ENCODE measurements around the gene CELA3B. TPM values are rescaled to one million over a fixed set of nuclear protein-coding genes. Genes with fewer than 3 reads are reported as not detected.
"Not testable (repeated sequence)": the region's sequence is repeated elsewhere in the genome, so short reads cannot be mapped to it uniquely, and the experiment has no call there.

CELA3B gene
- total RNA-seq, 1 donor from 2014 or later = not detected

GRCh38 chr1:21974699-21975098 is 2.1 kb upstream of the CELA3B start:
- intact Hi-C loops (cut with micrococcal nuclease) = not testable (repeated sequence)

DNA sequence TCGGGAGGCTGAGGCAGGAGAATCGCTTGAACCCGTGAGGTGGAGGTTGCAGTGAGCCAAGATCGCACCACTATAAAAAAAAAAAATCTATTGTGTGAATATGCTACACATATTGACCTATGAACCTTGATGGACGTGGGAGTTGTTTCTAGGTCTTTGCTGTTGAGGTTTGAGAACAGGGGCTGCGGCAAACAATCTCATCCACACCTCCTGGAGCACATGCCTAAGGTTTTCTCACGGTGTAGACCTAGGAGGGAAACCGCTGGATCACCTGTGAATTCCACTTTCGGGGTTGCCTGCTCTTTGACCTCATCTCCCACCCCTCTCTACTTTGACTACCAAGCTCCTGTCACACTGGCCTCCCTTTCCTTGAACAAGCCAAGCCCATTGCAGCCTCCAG is 1.5 kb upstream of the CELA3B start:
- intact Hi-C loops (cut with micrococcal nuclease) = not testable (repeated sequence)

- intact Hi-C loops (cut with micrococcal nuclease) = not testable (repeated sequence)
Measured at GRCh38 chr1:21978209-21978608, 1.4 kb downstream of the CELA3B start.

GRCh38 chr1:21980515-21981220 is 3.8 kb downstream of the CELA3B start:
- intact Hi-C loops (cut with micrococcal nuclease) = not testable (repeated sequence)

DNA sequence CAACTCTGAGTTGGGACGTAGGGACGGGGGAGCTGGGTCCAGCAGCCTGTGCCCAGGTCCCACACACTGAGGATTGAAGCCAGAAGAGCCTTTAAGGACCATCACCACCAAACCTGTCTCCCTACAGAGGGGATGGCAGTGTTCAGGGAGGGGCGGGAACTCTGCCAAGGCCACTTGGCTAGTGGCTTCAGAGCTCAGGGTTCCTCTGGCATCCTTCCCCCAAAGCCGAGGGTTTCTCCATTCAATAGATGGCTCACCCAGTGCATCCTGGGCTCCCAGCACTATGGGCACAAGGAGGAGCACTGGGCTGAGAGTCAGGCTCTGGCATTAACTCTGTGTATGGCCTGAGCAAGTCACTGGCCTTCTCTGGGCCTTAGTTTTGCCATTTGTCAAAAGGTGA is 4.4 kb downstream of the CELA3B start:
- intact Hi-C loops (cut with micrococcal nuclease) = not testable (repeated sequence)

DNA sequence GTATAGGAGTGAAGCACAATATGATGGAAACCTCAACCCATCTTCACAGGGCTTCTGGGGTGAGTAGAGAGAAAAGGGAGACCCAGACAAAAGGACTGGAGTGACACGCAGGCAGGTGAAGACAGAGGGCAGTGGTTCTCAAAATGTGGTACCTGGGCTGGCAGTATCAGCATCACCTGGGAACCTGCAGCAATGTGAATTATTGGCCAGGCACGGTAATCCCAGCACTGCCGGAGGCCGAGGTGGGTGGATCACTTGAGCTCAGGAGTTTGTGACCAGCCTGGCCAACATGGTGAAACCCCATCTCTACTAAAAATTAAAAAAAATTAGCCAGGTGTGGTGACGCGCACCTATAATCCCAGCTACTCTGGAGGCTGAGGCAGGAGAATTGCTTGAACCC is 5.3 kb downstream of the CELA3B start:
- intact Hi-C loops (cut with micrococcal nuclease) = not testable (repeated sequence)

DNA sequence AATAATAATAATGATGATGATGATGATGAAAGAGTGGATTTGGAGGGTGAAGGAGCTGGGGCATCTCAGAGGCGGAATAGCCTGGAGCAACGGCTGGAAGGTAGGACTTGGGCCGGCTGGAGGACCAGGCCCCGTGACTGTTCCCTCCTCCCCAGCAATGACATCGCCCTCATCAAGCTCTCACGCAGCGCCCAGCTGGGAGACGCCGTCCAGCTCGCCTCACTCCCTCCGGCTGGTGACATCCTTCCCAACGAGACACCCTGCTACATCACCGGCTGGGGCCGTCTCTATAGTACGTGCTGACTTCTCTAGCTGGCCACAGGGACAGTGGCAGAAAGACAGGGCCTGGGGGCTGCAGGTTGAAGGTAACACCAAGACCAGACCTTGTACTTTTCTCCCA is 6.7 kb downstream of the CELA3B start:
- intact Hi-C loops (cut with micrococcal nuclease) = not testable (repeated sequence)

- intact Hi-C loops (cut with micrococcal nuclease) = loop anchor here (2.0 kb wide), 1 partner anchor 23 kb away; no protein-coding TSS in a partner anchor
Measured at GRCh38 chr1:21985893-21986292, 9.1 kb downstream of the CELA3B start.

DNA sequence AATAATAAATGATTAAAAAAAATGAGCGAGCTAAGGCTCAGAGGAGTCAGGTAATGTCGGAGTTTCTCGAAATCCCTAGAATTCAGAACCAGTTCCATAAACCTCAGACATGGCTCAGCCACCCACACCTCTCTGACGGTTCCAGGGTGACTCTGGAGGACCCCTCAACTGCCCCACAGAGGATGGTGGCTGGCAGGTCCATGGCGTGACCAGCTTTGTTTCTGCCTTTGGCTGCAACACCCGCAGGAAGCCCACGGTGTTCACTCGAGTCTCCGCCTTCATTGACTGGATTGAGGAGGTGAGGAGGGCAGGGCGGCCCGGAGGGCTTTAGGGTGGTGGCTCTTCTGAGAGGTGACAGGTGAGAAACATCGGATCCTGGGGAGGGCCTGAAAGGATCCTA is 9.6 kb downstream of the CELA3B start:
- intact Hi-C loops (cut with micrococcal nuclease) = loop anchor here (2.0 kb wide), 1 partner anchor 22 kb away; no protein-coding TSS in a partner anchor

DNA sequence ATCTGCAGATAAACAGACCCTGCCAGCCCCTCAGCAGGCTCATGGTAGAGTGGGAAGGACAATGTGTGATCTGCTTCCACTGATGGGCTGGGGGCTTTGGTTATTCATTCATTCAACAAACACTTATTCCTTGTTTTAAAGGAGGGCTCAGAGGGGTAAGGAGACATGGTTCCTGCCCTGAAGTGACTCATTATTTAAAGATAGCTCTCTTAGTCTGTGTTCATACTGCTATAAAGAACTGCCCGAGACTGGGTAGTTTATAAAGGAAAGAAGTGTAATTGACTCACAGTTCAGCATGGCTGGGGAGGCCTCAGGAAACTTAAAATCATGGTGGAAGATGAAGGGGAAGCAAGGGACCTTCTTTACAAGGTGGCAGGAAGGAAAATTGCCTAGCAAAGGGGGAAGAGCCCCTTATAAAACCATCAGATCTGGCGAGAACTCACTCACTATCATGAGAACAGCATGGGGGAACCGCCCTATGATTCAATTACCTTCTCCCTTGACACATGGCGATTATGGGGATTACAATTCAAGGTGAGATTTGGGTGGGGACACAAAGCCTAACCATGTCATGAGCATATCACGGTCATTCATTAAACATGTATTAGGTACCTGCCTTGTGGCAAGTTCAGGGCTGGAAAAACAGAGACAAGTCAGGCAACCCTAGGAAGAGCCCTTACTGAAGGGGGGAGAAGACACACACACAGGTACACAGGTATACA is 13.0 kb downstream of the CELA3B start:
- intact Hi-C loops (cut with micrococcal nuclease) = not testable (repeated sequence)

- intact Hi-C loops (cut with micrococcal nuclease) = not testable (repeated sequence)
Measured at GRCh38 chr1:21992186-21992585, 15.4 kb downstream of the CELA3B start.

- intact Hi-C loops (cut with micrococcal nuclease) = not testable (repeated sequence)
Measured at GRCh38 chr1:21994716-21995115, 17.9 kb downstream of the CELA3B start.

DNA sequence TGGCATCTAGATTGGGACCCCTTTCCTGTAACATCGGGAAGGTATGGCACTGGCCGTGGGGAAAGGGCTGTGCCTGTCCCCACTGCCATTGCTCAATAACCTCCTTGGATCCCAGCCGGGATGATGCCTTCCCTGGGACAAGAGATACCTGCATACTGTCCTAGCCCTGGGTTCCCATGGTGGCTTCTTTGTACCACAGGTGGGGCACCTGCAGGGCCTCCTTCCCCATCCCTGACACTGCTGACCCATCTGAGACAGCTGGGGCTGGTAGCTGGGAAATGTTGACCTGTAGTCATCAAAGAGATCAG is 19.8 kb downstream of the CELA3B start:
- intact Hi-C loops (cut with micrococcal nuclease) = not testable (repeated sequence)

- intact Hi-C loops (cut with micrococcal nuclease) = not testable (repeated sequence)
Measured at GRCh38 chr1:21997891-21998623, 21.2 kb downstream of the CELA3B start.

GRCh38 chr1:21998624-21999294 is 21.9 kb downstream of the CELA3B start:
- intact Hi-C loops (cut with micrococcal nuclease) = not testable (repeated sequence)

DNA sequence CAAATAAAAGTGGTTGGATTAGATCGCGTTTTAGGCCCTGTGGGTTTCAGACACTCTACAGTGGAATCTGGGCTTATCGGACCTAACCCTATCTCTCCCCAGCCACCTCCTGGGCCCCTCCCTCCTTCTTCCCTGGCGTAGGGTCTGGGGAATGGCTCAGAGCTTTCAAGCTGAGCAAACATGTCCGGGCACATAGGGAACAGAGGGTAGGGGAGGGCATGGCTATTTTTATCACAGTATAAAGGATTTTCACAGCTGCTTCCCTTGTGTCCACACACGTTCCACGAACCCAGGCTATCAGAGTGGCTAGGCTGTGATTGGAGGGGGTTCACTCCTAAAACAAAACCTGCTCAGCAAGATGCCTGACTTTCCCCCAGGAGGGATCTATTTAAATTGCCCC is 22.8 kb downstream of the CELA3B start:
- intact Hi-C loops (cut with micrococcal nuclease) = not testable (repeated sequence)

- intact Hi-C loops (cut with micrococcal nuclease) = no loop called here
Measured at GRCh38 chr1:22001409-22001808, 24.6 kb downstream of the CELA3B start, which contains the start of gene CELA3A. TSS of gene CELA3A (plus strand) at chr1:22001657. CDS start at chr1:22001675, 18 bp downstream.

DNA sequence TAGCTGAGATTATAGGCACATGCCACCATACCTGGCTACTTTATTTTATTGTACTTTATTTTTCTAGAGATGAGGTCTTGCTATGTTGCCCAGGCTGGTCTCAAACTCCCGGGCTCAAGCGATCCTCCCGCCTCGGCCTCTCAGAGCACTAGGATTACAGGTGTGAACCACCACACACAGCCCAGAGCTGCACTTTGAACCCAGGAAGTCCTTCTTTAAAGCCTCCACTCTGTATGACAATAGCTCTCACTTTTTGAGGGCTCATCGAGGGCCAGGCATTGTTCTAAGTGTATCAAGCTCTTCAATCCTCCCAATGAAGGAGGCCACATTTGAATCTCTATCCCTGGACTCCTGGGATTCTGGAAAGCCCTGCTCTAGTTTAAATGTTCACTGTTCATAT is 25.6 kb downstream of the CELA3B start:
- intact Hi-C loops (cut with micrococcal nuclease) = not testable (repeated sequence)

DNA sequence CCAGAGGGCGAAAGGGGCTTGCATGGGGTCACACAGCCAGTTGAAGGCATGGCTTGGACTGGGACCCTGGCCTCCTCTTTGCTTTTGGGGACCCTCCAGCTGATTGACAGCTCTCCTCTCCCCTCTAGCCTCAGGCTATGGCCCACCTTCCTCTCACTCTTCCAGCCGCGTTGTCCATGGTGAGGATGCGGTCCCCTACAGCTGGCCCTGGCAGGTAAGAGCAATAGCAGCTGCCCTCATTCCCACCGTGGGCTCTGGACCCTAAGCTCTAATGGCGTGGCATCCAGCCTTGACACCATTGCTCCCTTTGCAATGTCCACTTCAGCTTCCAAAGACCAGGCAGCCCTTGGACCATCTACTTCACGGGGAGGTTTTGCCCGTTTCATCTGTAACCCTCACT is 26.1 kb downstream of the CELA3B start:
- intact Hi-C loops (cut with micrococcal nuclease) = not testable (repeated sequence)

DNA sequence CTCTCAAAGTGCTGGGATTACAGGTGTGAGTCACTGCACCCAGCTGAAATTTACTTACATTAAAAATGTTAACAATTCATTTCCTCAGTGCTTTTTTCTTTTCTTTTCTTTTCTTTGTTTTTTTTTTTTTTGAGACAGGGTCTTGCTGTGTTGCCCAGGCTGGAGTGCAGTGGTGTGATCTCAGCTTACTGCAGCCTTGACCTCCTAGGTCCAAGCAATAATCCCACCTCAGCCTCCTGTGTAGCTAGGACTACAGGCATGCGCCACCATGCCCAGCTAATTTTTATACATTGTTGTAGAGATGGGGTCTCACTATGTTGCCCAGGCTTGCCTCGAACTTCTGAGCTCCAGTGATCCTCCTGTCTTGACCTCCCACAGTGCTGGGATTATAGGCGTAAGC is 27.1 kb downstream of the CELA3B start:
- intact Hi-C loops (cut with micrococcal nuclease) = not testable (repeated sequence)
